ENCODE measurements around the gene ZMYND10. TPM values are rescaled to one million over a fixed set of nuclear protein-coding genes. Genes with fewer than 3 reads are reported as not detected.

Gene ZMYND10
- total RNA-seq, 1 donor from 2014 or later = 32.8 TPM

GRCh38 chr3:50374363-50375257 lies 29.1 kb upstream of the ZMYND10 start:
- no peaks in the 10 kb centered on the region for H3K27me3 ChIP-seq (ENCODE audit: low read depth)
- H3K4me1 ChIP-seq = no peaks in the 10 kb centered on the region
- ATAC-seq (peak in 1 of 2 donors; percentile 7), DNase-seq (no peak)
- no peak overlapping the region for H3K27ac ChIP-seq
- H3K4me3 ChIP-seq = no peak overlapping the region
- no peak for TF ChIP-seq CTCF (IDR thresholded peaks at IDR 0.05)
- intact Hi-C loops (cut with DNase I) = no loop called here
- peaks cover 22% of the 10 kb centered on the region for H3K36me3 ChIP-seq
- H3K9me3 ChIP-seq = no peaks in the 10 kb centered on the region

- no peak for DNase-seq
- no peak for ATAC-seq
- no peak for TF ChIP-seq CTCF (IDR thresholded peaks at IDR 0.05)
- Histone ChIP-seq H3K4me1 (no peaks in the 10 kb centered on the region), H3K4me3 (no peak overlapping the region), H3K27ac (no peak overlapping the region), H3K9me3 (no peaks in the 10 kb centered on the region), H3K36me3 (peaks cover 18% of the 10 kb centered on the region), H3K27me3 (ENCODE audit: low read depth) (no peaks in the 10 kb centered on the region)
- intact Hi-C loops (cut with DNase I) = no loop called here
Measured at GRCh38 chr3:50373146-50374051, 27.9 kb upstream of the ZMYND10 start.

GRCh38 chr3:50372349-50372748 lies 26.8 kb upstream of the ZMYND10 start:
- H3K4me3 ChIP-seq = no peak overlapping the region
- intact Hi-C loops (cut with DNase I) = no loop called here
- H3K4me1 ChIP-seq = no peaks in the 10 kb centered on the region
- no peak overlapping the region for H3K27ac ChIP-seq
- no peaks in the 10 kb centered on the region for H3K27me3 ChIP-seq (ENCODE audit: low read depth)
- no peak for ATAC-seq
- H3K36me3 ChIP-seq = peaks cover 7% of the 10 kb centered on the region
- H3K9me3 ChIP-seq = no peaks in the 10 kb centered on the region
- TF ChIP-seq CTCF (IDR thresholded peaks at IDR 0.05) = no peak
- no peak for DNase-seq

GRCh38 chr3:50371133-50371685 lies 25.7 kb upstream of the ZMYND10 start:
- no peaks in the 10 kb centered on the region for H3K27me3 ChIP-seq (ENCODE audit: low read depth)
- intact Hi-C loops (cut with DNase I) = no loop called here
- H3K4me1 ChIP-seq = no peaks in the 10 kb centered on the region
- no peak overlapping the region for H3K27ac ChIP-seq
- ATAC-seq (no peak), DNase-seq (no peak)
- H3K4me3 ChIP-seq = no peak overlapping the region
- no peak for TF ChIP-seq CTCF (IDR thresholded peaks at IDR 0.05)
- peaks cover 7% of the 10 kb centered on the region for H3K36me3 ChIP-seq
- no peaks in the 10 kb centered on the region for H3K9me3 ChIP-seq

- H3K4me3 ChIP-seq = no peak overlapping the region
- H3K27ac ChIP-seq = no peak overlapping the region
- peaks cover 11% of the 10 kb centered on the region for H3K36me3 ChIP-seq
- no peak for ATAC-seq
- DNase-seq = no peak
- H3K27me3 ChIP-seq (ENCODE audit: low read depth) = no peaks in the 10 kb centered on the region
- H3K4me1 ChIP-seq = peaks cover 2% of the 10 kb centered on the region
- no peaks in the 10 kb centered on the region for H3K9me3 ChIP-seq
- intact Hi-C loops (cut with DNase I) = no loop called here
- TF ChIP-seq CTCF (IDR thresholded peaks at IDR 0.05) = no peak
Measured at GRCh38 chr3:50370594-50370993, 25.1 kb upstream of the ZMYND10 start.
